ENCODE measurements around the gene NAA20. TPM values are rescaled to one million over a fixed set of nuclear protein-coding genes. Genes with fewer than 3 reads are reported as not detected.

Gene NAA20
- total and polyA plus RNA-seq, 2 of the 13 experiments (the other 11 are each of a cell fraction or from before 2014, with no cell fraction given) = 81.9 to 82.8 TPM

GRCh38 chr20:20010639-20011500 lies 6.3 kb upstream of the NAA20 start (continued):
- 0 out of 2 replicates have a peak, but pooled peaks have one; percentile 14 for TF ChIP-seq ATF2 (CRISPR knock-in tag; IDR thresholded peaks at IDR 0.05)
- no peak for TF ChIP-seq ZNF383 (CRISPR knock-in tag; IDR thresholded peaks at IDR 0.05; ENCODE audit: borderline replicate concordance)
- TF ChIP-seq ZNF460 (CRISPR knock-in tag; IDR thresholded peaks at IDR 0.05; ENCODE audit: borderline replicate concordance) = no peak
- TF ChIP-seq HCFC1 (IDR thresholded peaks at IDR 0.05; ENCODE audit: low read depth, low read length) = no peak
- peak; percentile 85 for TF ChIP-seq TBL1XR1 (IDR thresholded peaks at IDR 0.05; ENCODE audit: borderline replicate concordance, low read length, partially characterized antibody)
- no peak for TF ChIP-seq ZNF672 (CRISPR knock-in tag; IDR thresholded peaks at IDR 0.05)
- TF ChIP-seq ZBTB37 (CRISPR knock-in tag; IDR thresholded peaks at IDR 0.05) = no peak
- TF ChIP-seq ZNF280D (CRISPR knock-in tag; IDR thresholded peaks at IDR 0.05) = peak; percentile 53; the same call in 1 of the 2 replicates
- TF ChIP-seq REPIN1 (CRISPR knock-in tag; IDR thresholded peaks at IDR 0.05; ENCODE audit: borderline replicate concordance, low read depth) = peak; percentile 32; the same call in 1 of the 2 replicates
- no peak for TF ChIP-seq ZNF768 (CRISPR knock-in tag; IDR thresholded peaks at IDR 0.05)
- TF ChIP-seq ZNF766 (CRISPR knock-in tag; IDR thresholded peaks at IDR 0.05; ENCODE audit: borderline replicate concordance) = 0 out of 2 replicates have a peak, but pooled peaks have one; percentile 10
- TF ChIP-seq FOSL2 (CRISPR knock-in tag; IDR thresholded peaks at IDR 0.05) = peak; percentile 73
- TF ChIP-seq ZNF75D (CRISPR knock-in tag; IDR thresholded peaks at IDR 0.05; ENCODE audit: borderline replicate concordance) = no peak
- no peak for TF ChIP-seq KAT2B (IDR thresholded peaks at IDR 0.05; ENCODE audit: borderline replicate concordance, low read depth, low read length)
- no peak for TF ChIP-seq ZNF580 (CRISPR knock-in tag; IDR thresholded peaks at IDR 0.05; ENCODE audit: borderline replicate concordance, low read depth)
- TF ChIP-seq ZNF720 (CRISPR knock-in tag; IDR thresholded peaks at IDR 0.05) = no peak
- no peak for TF ChIP-seq ATM (IDR thresholded peaks at IDR 0.05; ENCODE audit: borderline replicate concordance)
- TF ChIP-seq MEIS2 (CRISPR knock-in tag; IDR thresholded peaks at IDR 0.05) = peak; percentile 98
- no peak for TF ChIP-seq SRSF9 (IDR thresholded peaks at IDR 0.05; ENCODE audit: borderline replicate concordance, insufficient read depth, low read depth, low read length, poor library complexity, severe bottlenecking)
- no peak for TF ChIP-seq ZBTB10 (CRISPR knock-in tag; IDR thresholded peaks at IDR 0.05; ENCODE audit: borderline replicate concordance)
